Endothelial cell of coronary artery (primary cell): ENCODE measurements around the gene PPP1R37. TPM values are rescaled to one million over a fixed set of nuclear protein-coding genes. Genes with fewer than 3 reads are reported as not detected.

Experiments
- total RNA-seq: library from RNA; depleted of rRNA; stranded (reverse); fragments of >200 nt; gene quantifications from 2 replicates; pipeline ENCODE4 v1.2.3, GENCODE V29; 2014

Gene PPP1R37
- total RNA-seq, result 23.1 and 25.9 TPM in 2 replicates

GRCh38 chr19:45092747-45093678, at the start of gene PPP1R37:
Gene PPP1R37 (plus strand): TSS chr19:45093179. CDS start chr19:45093326, 147 bp downstream.

GRCh38 chr19:45076029-45076850, 16.7 kb upstream of the PPP1R37 start, which contains the start of gene ZNF296:
Gene ZNF296 (minus strand): TSS chr19:45076478. CDS start chr19:45076373, 105 bp downstream.

GRCh38 chr19:45079063-45079910, 13.7 kb upstream of the PPP1R37 start, which contains the start of gene GEMIN7:
Gene GEMIN7 (plus strand): TSS chr19:45079260. CDS start chr19:45090115, 10,855 bp downstream.

GRCh38 chr19:45160870-45161737, 68.1 kb downstream of the PPP1R37 start, which contains the start of gene NKPD1:
Gene NKPD1 (minus strand): TSS chr19:45160982. CDS start chr19:45160150, 832 bp downstream.

GRCh38 chr19:45177817-45178261, 84.9 kb downstream of the PPP1R37 start, which contains the start of gene TRAPPC6A:
Gene TRAPPC6A (minus strand): TSS chr19:45178237. CDS start chr19:45178218, 19 bp downstream.

GRCh38 chr19:45178262-45179071, 85.5 kb downstream of the PPP1R37 start, which contains the start of gene BLOC1S3:
Gene BLOC1S3 (plus strand): TSS chr19:45178784. CDS start chr19:45179297, 513 bp downstream.

Other genes starting within 250 kb of the PPP1R37 start
- gene NECTIN2, start 246.9 kb upstream of the PPP1R37 start, total RNA-seq, result 90.7 and 110 TPM in 2 replicates
- gene TOMM40, start 201.9 kb upstream of the PPP1R37 start, total RNA-seq, result 44.8 and 73.0 TPM in 2 replicates
- gene APOE, start 187.4 kb upstream of the PPP1R37 start, total RNA-seq, result 0.28 and 0.81 TPM in 2 replicates
- gene APOC1, start 178.6 kb upstream of the PPP1R37 start, total RNA-seq, result 0.28 and 0.72 TPM in 2 replicates
- gene APOC4, start 150.9 kb upstream of the PPP1R37 start, total RNA-seq, result not detected in 2 replicates
- not detected in 2 replicates for gene APOC2, start 147.1 kb upstream of the PPP1R37 start, total RNA-seq
- gene CLPTM1, start 137.8 kb upstream of the PPP1R37 start, total RNA-seq, result 31.9 and 40.3 TPM in 2 replicates
- 7.1 and 10.7 TPM in 2 replicates for gene RELB, start 91.7 kb upstream of the PPP1R37 start, total RNA-seq
- 9.8 and 20.9 TPM in 2 replicates for gene CLASRP, start 54.1 kb upstream of the PPP1R37 start, total RNA-seq
- gene ZNF296, start 16.7 kb upstream of the PPP1R37 start, total RNA-seq, result 0.09 TPM in 2 replicates
- gene GEMIN7, start 13.9 kb upstream of the PPP1R37 start, total RNA-seq, result 17.8 and 20.6 TPM in 2 replicates
- gene NKPD1, start 67.8 kb downstream of the PPP1R37 start, total RNA-seq, result 0.09 and 0.19 TPM in 2 replicates
- gene TRAPPC6A, start 85.1 kb downstream of the PPP1R37 start, total RNA-seq, result 11.6 and 12.7 TPM in 2 replicates
- 2.2 and 3.9 TPM in 2 replicates for gene BLOC1S3, start 85.6 kb downstream of the PPP1R37 start, total RNA-seq
- 0.66 and 2.1 TPM in 2 replicates for gene EXOC3L2, start 152.2 kb downstream of the PPP1R37 start, total RNA-seq
- 10.4 and 18.9 TPM in 2 replicates for gene MARK4, start 158.1 kb downstream of the PPP1R37 start, total RNA-seq
- gene CKM, start 229.7 kb downstream of the PPP1R37 start, total RNA-seq, result not detected in 2 replicates
- gene KLC3, start 247.6 kb downstream of the PPP1R37 start, total RNA-seq, result 0.19 TPM in 1 of 2 replicates, not detected in the other